Fibroblast of lung (primary cell): ENCODE results near the gene CPNE6.

Experiments
- CTCF ChIP-seq, 2 donors: IDR thresholded peaks in 1 of 2; conservative IDR thresholded peaks in 1 of 2; 1 replicate in 1 of 2; 2 replicates in 1 of 2; pipeline ENCODE4 v1.5.1; 2011 to 2012; ENCODE audit warnings: low read length in 2 of 2, control low read depth in 1 of 2, inconsistent platforms in 1 of 2, low read depth in 1 of 2, mild to moderate bottlenecking in 1 of 2
- EZH2 ChIP-seq: IDR thresholded peaks from 2 replicates; pipeline ENCODE4 v1.5.1; 2012; ENCODE audit warnings: low read length, control low read depth, mild to moderate bottlenecking; ENCODE audit errors: missing control alignments

DNA sequence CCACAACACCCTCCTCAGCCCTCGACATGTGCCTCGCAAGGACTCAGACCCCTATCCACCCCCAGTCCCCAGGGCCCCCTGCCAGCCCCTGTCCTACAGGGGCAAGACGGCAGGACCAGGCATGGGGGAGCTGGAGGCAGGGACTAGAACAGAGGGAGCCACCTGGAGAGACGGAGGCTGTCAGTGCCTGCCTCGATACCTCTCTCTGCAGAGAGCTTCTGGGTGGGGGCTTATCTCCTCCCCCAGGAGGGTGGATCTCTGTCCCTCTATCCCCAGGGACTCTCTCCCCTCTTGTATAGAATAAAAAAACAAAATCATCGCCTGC is 2.0 kb upstream of the CPNE6 start:
- TF ChIP-seq CTCF (conservative IDR thresholded peaks at IDR 0.05 in 1 of 2, IDR thresholded peaks at IDR 0.05 in 1 of 2; ENCODE audit: low read depth in 1 of 2, low read length in 2 of 2) (no peak), EZH2 (no peak)
